ENCODE results near the gene ALDH1A3. TPM values are rescaled to one million over a fixed set of nuclear protein-coding genes. Genes with fewer than 3 reads are reported as not detected.

ALDH1A3 gene
- total RNA-seq, 2 donors from 2014 or later = not detected

DNA sequence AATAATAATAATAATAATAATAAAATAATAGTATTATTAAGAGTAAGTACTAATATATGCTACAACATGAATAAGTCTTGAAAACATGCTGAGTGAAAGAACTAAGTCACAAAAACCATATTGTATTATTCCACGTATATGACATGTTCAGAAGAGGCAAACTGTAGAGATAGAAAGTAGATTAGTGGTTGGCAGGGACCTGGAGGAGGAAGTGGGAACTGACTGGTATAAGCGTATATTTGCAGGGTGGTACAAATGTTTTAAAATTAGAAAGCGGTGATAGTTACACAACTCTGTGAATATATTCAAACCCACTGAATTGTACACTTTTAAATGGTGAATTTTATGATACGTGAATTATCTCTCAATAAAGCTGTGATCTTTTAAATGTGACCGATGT, 72.3 kb downstream of the ALDH1A3 start:
- H3K27ac Mint-ChIP-seq = no peak overlapping the region
- H3K27me3 Mint-ChIP-seq = peaks cover 24% of the 10 kb centered on the region
- ATAC-seq (replicated peaks) = no peak
- H3K4me3 Mint-ChIP-seq = no peak overlapping the region
- H3K9me3 Mint-ChIP-seq = no peaks in the 10 kb centered on the region
- no peaks in the 10 kb centered on the region for H3K4me1 Mint-ChIP-seq
- no peaks in the 10 kb centered on the region for H3K36me3 Mint-ChIP-seq (ENCODE audit: low read depth)

- Mint-ChIP-seq H3K36me3 (ENCODE audit: low read depth) (no peaks in the 10 kb centered on the region), H3K9me3 (no peaks in the 10 kb centered on the region), H3K4me3 (no peak overlapping the region), H3K27ac (no peak overlapping the region), H3K4me1 (no peaks in the 10 kb centered on the region), H3K27me3 (peaks cover 28% of the 10 kb centered on the region)
- no peak for ATAC-seq (replicated peaks)
These were observed 72.9 kb downstream of the ALDH1A3 start for GRCh38 chr15:100952566-100952965.

GRCh38 chr15:100958326-100959065, 78.9 kb downstream of the ALDH1A3 start:
- no peak for ATAC-seq (replicated peaks)

DNA sequence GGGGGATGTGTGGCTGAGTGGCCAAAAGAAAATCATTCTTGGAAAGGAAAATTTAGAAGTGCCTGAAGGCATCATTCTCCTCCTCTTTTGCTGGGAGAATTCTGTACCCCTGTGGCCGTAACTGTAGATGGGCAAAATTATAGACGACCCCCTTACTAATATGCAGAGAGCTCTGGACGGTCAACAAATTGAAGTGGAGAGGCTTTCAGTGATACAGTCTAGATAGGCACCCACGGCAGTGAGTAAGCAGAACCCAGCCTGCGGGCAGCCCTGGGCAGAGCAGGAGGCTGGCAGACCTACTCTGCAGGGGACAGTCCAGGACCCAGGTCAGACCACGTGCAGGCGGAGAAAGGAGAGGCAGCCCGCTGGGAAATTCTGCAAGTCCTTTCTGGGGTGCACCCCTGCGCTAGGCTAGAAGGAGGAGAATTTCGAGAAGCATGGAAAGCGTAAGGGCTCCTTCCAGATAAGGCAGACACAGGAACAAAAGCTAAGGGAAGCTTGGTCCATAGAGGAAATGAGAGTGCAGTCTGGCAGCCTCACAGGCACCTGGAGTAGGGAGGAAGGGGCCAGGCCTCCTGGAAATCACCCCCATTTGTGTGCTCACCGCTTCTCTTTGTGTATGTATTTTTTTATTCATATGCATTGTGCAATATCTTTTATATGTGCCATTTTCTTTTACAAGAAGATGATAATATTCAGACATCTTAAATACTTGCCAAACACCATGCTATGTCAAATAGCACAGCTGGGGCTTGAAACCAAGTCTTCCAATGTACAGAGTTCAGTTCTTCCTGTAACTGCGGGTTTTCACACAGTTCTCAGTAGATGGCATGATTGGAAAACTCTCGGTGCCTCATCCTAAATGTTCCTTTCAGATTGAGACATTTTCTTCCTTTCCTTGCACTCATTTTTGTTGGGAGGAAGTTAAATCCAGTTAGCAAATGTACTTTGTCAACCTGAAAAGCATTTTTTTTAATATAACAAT, 79.7 kb downstream of the ALDH1A3 start:
- Mint-ChIP-seq H3K4me3 (no peak overlapping the region), H3K27ac (no peak overlapping the region), H3K36me3 (ENCODE audit: low read depth) (no peaks in the 10 kb centered on the region), H3K9me3 (no peaks in the 10 kb centered on the region), H3K4me1 (no peaks in the 10 kb centered on the region), H3K27me3 (peaks cover 41% of the 10 kb centered on the region)
- ATAC-seq (replicated peaks) = no peak

More at GRCh38 chr15:100958326-100959065, 78.9 kb downstream of the ALDH1A3 start:
- Mint-ChIP-seq H3K4me1 (no peaks in the 10 kb centered on the region), H3K4me3 (no peak overlapping the region), H3K36me3 (ENCODE audit: low read depth) (no peaks in the 10 kb centered on the region), H3K27me3 (peaks cover 36% of the 10 kb centered on the region), H3K27ac (no peak overlapping the region), H3K9me3 (no peaks in the 10 kb centered on the region)

Other genes starting within 250 kb of the ALDH1A3 start
- gene LRRK1, start 39.5 kb downstream of the ALDH1A3 start, total RNA-seq = under 1 TPM; 0.74 to 0.82 TPM

All from activated T-helper 17 cell treated with anti-CD3 and anti-CD28 coated beads, Interleukin-2, amount 50 U/mL, for 72 hours (primary cell).